ENCODE results near the gene CDH20. TPM values are rescaled to one million over a fixed set of nuclear protein-coding genes. Genes with fewer than 3 reads are reported as not detected.

Gene CDH20
- total RNA-seq, 1 experiment from 2014 or later: not detected

DNA sequence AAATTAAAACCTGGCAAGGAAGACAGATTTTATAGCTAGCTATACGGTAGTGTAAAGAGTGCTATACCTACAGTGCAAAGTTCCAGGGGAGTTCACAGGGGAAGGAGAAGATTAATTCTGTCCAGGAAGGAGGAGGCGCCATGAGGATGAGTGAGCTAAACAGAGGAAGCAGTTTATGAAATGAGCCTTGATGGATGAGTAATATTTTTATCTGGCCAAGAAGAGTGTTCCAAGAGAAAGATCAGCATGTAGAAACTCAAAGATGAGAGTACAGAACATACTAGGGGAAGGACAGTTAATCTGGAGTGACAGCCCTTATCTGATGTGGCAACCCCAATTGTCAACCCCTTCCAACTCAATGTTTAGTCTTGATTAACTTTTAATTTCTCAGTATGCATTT is 54.8 kb downstream of the CDH20 start:
- intact Hi-C loops (cut with micrococcal nuclease): no loop called here
- POLR2A ChIA-PET: interaction anchor here (0.5 to 0.6 kb wide), 2 partner anchors 40 to 66 kb away, joined by 3 read pairs; no protein-coding TSS in a partner anchor

DNA sequence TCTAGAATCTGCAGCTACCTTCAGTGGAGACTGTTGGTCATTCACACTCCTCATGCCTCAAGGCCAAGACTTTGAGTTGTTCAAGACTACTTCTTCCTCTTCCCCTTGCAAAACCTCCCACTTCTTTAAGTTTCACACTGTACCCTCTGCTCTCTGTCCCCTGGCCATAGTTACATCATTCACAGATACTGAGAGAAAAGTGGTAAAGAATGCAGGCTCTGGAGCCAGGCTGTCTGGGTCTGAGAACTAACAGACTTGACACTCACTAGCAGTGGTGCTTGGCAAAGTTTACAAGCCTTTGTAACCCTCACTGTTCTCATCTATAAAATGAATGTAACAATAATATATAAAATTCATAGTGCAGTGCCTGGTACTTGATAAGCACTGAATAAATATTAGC is 61.8 kb downstream of the CDH20 start:
- Mint-ChIP-seq H3K36me3 (ENCODE audit: insufficient read depth, unreplicated experiment) (no peaks in the 10 kb centered on the region), H3K27me3 (ENCODE audit: insufficient read depth, unreplicated experiment) (peaks cover 12% of the 10 kb centered on the region), H3K27ac (ENCODE audit: low read depth, unreplicated experiment) (no peak overlapping the region), H3K9me3 (ENCODE audit: unreplicated experiment) (no peaks in the 10 kb centered on the region), H3K4me1 (ENCODE audit: insufficient read depth, unreplicated experiment) (peaks cover 16% of the 10 kb centered on the region), H3K4me3 (ENCODE audit: unreplicated experiment) (no peak overlapping the region)
- POLR2A ChIA-PET: no interaction called here
- intact Hi-C loops (cut with micrococcal nuclease): no loop called here
- no peak for TF ChIP-seq CTCF (IDR thresholded peaks at IDR 0.05; ENCODE audit: unreplicated experiment)
- no TSS peak for BruUV-seq (replicated peaks)
- CTCF ChIA-PET: no interaction called here
- no peak for DNase-seq (ENCODE audit: unreplicated experiment)

More for the DNA sequence above, 54.8 kb downstream of the CDH20 start:
- H3K27me3 Mint-ChIP-seq (ENCODE audit: insufficient read depth, unreplicated experiment): peaks cover 24% of the 10 kb centered on the region
- no peak overlapping the region for H3K4me3 Mint-ChIP-seq (ENCODE audit: unreplicated experiment)
- H3K27ac Mint-ChIP-seq (ENCODE audit: low read depth, unreplicated experiment): no peak overlapping the region
- DNase-seq (ENCODE audit: unreplicated experiment): no peak
- H3K9me3 Mint-ChIP-seq (ENCODE audit: unreplicated experiment): no peaks in the 10 kb centered on the region
- CTCF ChIA-PET: interaction anchor here (0.6 kb wide), 1 partner anchor 11 kb away, joined by 5 read pairs; no protein-coding TSS in a partner anchor
- H3K36me3 Mint-ChIP-seq (ENCODE audit: insufficient read depth, unreplicated experiment): no peaks in the 10 kb centered on the region
- BruUV-seq (replicated peaks): no TSS peak
- peaks cover 6% of the 10 kb centered on the region for H3K4me1 Mint-ChIP-seq (ENCODE audit: insufficient read depth, unreplicated experiment)
- TF ChIP-seq CTCF (IDR thresholded peaks at IDR 0.05; ENCODE audit: unreplicated experiment): no peak

DNA sequence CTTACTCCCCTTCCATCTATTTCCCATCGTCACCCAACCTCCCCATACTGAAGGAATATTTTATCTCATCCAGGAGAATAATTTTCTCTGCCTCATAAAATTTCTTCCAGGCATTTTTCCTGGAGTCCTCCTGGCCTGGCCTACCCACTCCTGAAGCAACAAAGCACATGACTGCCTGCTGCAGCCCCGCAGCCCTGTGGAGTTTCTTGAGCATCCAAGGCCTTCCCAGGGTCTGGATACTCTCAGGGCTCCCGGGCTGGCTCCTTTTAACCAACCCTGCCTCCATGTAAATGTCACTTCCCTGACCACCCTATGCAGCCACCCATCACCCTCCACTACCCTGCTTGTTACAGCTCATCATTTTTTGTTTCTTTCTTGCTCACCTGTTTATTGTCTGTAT is 64.0 kb downstream of the CDH20 start:
- Mint-ChIP-seq H3K36me3 (ENCODE audit: insufficient read depth, unreplicated experiment) (no peaks in the 10 kb centered on the region), H3K9me3 (ENCODE audit: unreplicated experiment) (no peaks in the 10 kb centered on the region), H3K27me3 (ENCODE audit: insufficient read depth, unreplicated experiment) (peaks cover 4% of the 10 kb centered on the region), H3K4me1 (ENCODE audit: insufficient read depth, unreplicated experiment) (peaks cover 29% of the 10 kb centered on the region), H3K4me3 (ENCODE audit: unreplicated experiment) (no peak overlapping the region), H3K27ac (ENCODE audit: low read depth, unreplicated experiment) (no peak overlapping the region)
- ChIA-PET POLR2A (no interaction called here), CTCF (interaction anchor here (0.5 kb wide), 1 partner anchor 131 kb away, joined by 3 read pairs; no protein-coding TSS in a partner anchor)
- BruUV-seq (replicated peaks): no TSS peak
- intact Hi-C loops (cut with micrococcal nuclease): no loop called here
- DNase-seq (ENCODE audit: unreplicated experiment): no peak
- no peak for TF ChIP-seq CTCF (IDR thresholded peaks at IDR 0.05; ENCODE audit: unreplicated experiment)

DNA sequence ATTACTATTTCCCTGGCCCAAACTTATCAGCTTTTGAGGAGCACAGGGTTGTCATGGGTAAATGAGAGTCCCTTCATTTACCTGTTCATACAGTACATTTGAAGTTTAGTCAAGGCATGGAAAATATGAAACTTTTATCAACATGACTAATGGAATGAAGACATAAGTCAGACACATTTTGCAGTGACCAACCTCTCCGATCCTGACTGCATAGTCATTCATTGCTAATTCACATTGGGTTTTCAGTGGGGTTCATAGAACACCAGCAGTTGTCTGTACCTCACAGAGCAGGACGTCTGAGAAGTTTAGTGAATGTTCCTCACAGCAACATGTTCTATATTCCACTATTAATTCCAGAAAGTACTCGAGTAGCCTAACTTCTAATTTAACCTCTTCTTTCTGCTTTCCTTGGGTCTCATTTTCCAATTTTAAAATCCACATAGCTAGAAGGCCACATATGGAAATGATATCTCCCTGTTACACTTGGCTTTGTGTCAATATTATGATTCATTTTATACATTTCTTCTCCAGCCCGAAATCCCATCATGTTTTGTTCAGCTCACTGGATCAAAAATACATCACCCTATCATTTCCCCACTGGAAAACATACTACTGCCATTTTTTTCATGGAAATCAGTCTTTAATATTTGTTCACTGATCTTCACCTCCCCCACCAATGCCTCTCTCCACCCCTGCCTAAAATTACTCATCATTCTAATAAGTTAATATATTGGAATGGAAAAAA is 65.9 kb downstream of the CDH20 start:
- intact Hi-C loops (cut with micrococcal nuclease): no loop called here
- DNase-seq (ENCODE audit: unreplicated experiment): peak; percentile 17
- no peaks in the 10 kb centered on the region for H3K9me3 Mint-ChIP-seq (ENCODE audit: unreplicated experiment)
- no peak overlapping the region for H3K4me3 Mint-ChIP-seq (ENCODE audit: unreplicated experiment)
- BruUV-seq (replicated peaks): no TSS peak
- no peaks in the 10 kb centered on the region for H3K27me3 Mint-ChIP-seq (ENCODE audit: insufficient read depth, unreplicated experiment)
- ChIA-PET CTCF (no interaction called here), POLR2A (interaction anchor here (0.9 to 1.2 kb wide), 2 partner anchors 9 to 22 kb away, joined by 3 to 4 read pairs; no protein-coding TSS in a partner anchor)
- no peak overlapping the region for H3K27ac Mint-ChIP-seq (ENCODE audit: low read depth, unreplicated experiment)
- no peak for TF ChIP-seq CTCF (IDR thresholded peaks at IDR 0.05; ENCODE audit: unreplicated experiment)
- H3K4me1 Mint-ChIP-seq (ENCODE audit: insufficient read depth, unreplicated experiment): peaks cover 29% of the 10 kb centered on the region
- H3K36me3 Mint-ChIP-seq (ENCODE audit: insufficient read depth, unreplicated experiment): no peaks in the 10 kb centered on the region

Data from MCF 10A (cell line).